Measurements from ENCODE around the gene ATG2A. TPM values are rescaled to one million over a fixed set of nuclear protein-coding genes. Genes with fewer than 3 reads are reported as not detected.

ATG2A gene
- total and polyA plus RNA-seq, 9 of the 15 experiments (the other 6 are each of a cell fraction or from before 2014, with no cell fraction given): 0.25 to 45.9 (median 5.2) TPM

GRCh38 chr11:64854534-64855502, 62.2 kb downstream of the ATG2A start (continued):
- TF ChIP-seq TSHZ1 (CRISPR knock-in tag; IDR thresholded peaks at IDR 0.05) (no peak), HDAC2 (IDR thresholded peaks at IDR 0.05) (peak; percentile 72; the same call in 1 of the 2 replicates), ZNF124 (CRISPR knock-in tag; IDR thresholded peaks at IDR 0.05) (no peak), RNF2 (IDR thresholded peaks at IDR 0.05) (peak; percentile 70; the same call in 1 of the 2 replicates), ZNF24 (IDR thresholded peaks at IDR 0.05) (no peak), NRF1 (conservative IDR thresholded peaks at IDR 0.05 in 1 of 2, IDR thresholded peaks at IDR 0.05 in 1 of 2) (peak in 1 of 2 experiments; percentile 30; a peak in 1 of 4 replicates), DNMT1 (IDR thresholded peaks at IDR 0.05) (0 out of 2 replicates have a peak, but pooled peaks have one; percentile 53), TRIM24 (IDR thresholded peaks at IDR 0.05) (peak; percentile 58 to 77; a peak in 3 of 4 replicates), KAT2B (IDR thresholded peaks at IDR 0.05; ENCODE audit: low read depth, low read length) (no peak), ATF7 (IDR thresholded peaks at IDR 0.05) (peak; percentile 74; the same call in 1 of the 2 replicates), POLR2H (tag; IDR thresholded peaks at IDR 0.05; ENCODE audit: low read depth) (no peak), ARID1B (IDR thresholded peaks at IDR 0.05) (peak; percentile 93), MEF2A (IDR thresholded peaks at IDR 0.05; ENCODE audit: control insufficient read depth, low read depth, low read length) (no peak), ZNF436 (CRISPR knock-in tag; IDR thresholded peaks at IDR 0.05) (no peak), CTBP1 (IDR thresholded peaks at IDR 0.05; ENCODE audit: borderline replicate concordance) (peak; percentile 88; the same call in 1 of the 2 replicates), ETV5 (CRISPR knock-in tag; IDR thresholded peaks at IDR 0.05; ENCODE audit: low read depth) (peak; percentile 97), BHLHE40 (IDR thresholded peaks at IDR 0.05; ENCODE audit: low read length) (0 out of 2 replicates have a peak, but pooled peaks have one; percentile 34), ZNF282 (CRISPR knock-in tag; IDR thresholded peaks at IDR 0.05) (no peak), SIN3A (IDR thresholded peaks at IDR 0.05; ENCODE audit: borderline replicate concordance in 2 of 2, control insufficient read depth in 1 of 2, low read depth in 2 of 2, low read length in 2 of 2) (0 out of 4 replicates have a peak, but pooled peaks of 1 of the 2 experiments have one; percentile 3), TEAD1 (CRISPR knock-in tag; IDR thresholded peaks at IDR 0.05) (peak; percentile 88 to 100), NR2C1 (IDR thresholded peaks at IDR 0.05) (peak; percentile 49; the same call in 1 of the 2 replicates), NR2C1 (tag; IDR thresholded peaks at IDR 0.05) (peak; percentile 50)
- TF ChIP-seq, protein P1, sequence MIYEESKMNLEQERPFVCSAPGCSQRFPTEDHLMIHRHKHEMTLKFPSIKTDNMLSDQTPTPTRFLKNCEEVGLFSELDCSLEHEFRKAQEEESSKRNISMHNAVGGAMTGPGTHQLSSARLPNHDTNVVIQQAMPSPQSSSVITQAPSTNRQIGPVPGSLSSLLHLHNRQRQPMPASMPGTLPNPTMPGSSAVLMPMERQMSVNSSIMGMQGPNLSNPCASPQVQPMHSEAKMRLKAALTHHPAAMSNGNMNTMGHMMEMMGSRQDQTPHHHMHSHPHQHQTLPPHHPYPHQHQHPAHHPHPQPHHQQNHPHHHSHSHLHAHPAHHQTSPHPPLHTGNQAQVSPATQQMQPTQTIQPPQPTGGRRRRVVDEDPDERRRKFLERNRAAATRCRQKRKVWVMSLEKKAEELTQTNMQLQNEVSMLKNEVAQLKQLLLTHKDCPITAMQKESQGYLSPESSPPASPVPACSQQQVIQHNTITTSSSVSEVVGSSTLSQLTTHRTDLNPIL (CRISPR knock-in tag; IDR thresholded peaks at IDR 0.05): no peak

Data from K562 (cell line).